Measurements from ENCODE around the gene TTC33.

The TTC33 gene

DNA sequence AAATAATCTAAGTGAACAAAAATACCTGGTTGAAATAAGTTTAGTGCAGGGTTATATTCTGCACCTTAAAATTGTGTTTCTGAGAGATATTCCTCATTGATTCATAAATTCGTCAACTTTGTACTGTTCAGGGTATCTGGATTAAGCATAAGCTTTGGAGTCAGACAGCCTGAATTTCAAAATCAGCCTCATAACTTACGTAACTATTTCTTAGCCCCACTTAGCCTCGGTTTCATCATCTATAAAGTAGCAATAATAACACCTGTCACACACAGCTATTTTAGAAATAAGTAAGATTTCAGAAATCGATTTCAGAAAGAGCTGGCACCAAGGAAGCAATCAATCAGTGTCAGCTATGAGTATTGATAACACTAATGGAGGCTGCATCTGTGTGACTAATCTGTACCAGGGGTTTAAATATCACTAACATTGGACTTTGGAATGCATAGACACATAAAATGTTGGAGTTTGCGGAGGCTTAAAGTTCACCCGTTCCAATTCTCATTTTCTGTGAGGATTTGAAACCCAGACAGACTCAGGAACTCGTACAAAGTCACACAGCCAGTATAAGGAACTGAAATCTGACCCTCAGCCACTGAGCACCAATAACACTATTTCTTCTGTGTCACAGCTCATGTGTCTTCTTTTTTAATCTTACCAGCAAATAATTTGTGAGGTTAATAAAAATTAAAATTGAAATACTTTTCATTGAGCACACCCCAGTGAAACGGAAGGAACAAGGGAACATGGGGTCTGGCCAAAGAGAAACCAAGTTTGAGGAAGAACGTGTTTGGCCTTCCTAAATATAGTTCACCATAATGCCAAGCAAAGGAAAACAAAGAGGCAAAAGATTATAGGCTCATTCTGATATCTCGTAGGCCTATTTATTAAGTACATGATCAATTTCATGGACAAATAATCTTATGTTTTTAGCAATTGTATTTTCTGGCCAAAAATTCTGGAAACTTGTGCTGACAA, 270.5 kb downstream of the TTC33 start:
- DNase-seq (ENCODE audit: low spot score), result no peak

DNA sequence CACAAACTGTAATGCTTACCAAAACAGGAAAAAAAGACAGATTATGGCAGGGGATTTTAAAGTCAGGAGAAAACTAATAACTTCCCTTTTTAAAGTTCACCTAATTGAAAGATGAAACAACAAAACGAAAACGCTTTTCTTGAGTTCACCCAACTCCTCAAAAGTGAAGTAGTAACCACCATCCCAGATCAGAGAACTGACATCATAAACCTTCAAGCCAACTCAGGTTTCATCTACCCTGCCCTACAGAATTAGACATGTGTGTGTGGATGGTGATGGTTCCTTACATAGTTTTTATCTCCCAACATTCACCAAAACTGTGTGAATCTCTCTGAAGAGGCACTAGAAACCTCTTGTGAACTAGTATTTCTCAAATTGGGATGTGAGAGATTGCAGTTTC, 271.3 kb downstream of the TTC33 start:
- no peak for DNase-seq (ENCODE audit: low spot score)

DNA sequence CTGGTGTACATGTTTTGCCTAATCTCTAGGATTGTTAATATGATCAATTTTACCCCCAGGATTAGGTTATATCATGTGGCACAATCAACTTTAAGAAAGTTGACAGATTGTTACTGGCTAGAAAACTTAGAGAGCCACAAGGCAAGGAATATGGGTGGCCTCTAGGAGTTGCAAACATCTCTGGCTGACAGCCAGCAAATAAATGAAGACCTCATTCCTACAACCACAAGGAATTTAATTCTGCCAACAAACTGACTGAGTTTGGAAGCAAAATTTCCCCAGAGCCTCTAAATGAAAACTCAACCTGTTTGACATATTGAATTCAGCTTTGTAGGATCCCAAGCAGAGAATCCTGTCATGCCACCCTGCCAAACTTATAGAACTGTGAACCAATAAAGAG, 272.4 kb downstream of the TTC33 start:
- DNase-seq (ENCODE audit: low spot score), result no peak

DNA sequence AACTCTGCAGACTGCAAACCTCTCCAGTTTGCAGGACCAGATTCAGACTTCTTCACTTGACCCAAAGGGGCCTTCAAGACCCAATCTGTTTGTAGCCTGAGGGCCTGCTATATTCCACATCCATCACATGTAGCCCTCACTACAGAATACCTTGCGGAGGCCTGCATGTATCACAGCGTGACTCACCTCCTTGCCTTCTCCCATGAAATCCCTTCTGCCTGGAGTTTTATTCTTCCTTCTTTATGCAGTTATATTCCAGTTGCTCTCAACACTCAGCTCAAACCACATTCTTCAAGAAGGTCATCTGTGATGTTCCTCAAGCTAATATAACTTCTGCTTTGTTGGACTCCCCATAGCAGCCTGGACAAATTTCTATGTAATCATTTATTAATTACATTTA, 274.5 kb downstream of the TTC33 start:
- DNase-seq (ENCODE audit: low spot score), result no peak

DNA sequence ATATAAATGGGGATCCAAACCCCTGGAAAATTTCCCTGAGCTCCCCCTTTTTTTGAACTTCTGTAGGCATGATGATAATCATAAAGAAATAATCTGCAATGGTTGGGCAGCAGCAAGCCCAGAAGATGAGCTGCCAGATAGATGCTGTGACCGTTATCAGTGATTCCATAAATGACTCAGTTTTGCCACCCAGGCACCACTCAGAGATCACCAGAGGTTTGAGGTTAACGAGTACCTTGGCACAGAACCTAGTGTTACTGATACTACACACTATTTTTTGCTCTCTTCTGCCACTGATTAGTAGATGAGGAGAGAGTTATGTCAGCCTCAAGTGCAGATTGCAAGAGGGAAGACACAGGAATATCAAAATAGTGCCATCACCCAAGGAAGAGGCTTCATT, 275.4 kb downstream of the TTC33 start:
- peak; percentile 35 for DNase-seq (ENCODE audit: low spot score)

DNA sequence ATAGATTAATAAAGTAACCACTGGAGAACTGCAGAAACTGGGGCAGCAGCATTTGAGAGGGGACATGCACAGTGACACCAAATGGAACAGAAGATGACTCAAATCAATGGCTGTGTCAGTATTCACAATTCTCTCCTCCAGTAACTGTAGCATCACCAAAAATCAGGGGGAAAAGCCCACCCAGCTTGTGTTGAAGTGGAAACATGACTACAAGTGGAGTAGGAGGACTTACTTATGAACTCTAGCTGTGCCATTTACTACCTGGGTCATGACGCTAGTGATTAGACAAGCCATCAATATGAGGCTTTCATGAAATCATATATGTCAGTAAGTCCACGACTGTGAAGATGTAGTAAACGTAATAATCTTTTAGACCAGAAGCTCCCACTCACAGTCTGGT, 275.8 kb downstream of the TTC33 start:
- DNase-seq (ENCODE audit: low spot score), result no peak

DNA sequence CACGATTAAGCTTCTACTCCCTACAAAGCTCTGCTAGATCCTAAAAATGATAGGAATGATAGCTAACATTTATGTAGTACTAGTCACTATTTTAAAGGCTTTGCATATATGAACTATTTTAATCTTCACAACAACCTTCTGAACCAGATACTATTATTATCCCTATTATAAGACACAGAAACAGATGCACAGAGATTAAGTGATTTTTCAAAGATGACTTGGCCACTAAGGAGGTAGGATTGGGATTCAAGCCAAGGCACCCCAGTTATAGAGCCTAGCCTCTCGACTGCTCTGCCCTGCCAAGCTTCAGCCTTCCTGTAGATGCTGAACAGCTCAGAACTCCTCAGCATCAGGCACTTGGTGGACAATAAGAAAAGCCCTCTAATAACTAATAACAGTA, 277.0 kb downstream of the TTC33 start:
- no peak for DNase-seq (ENCODE audit: low spot score)

DNA sequence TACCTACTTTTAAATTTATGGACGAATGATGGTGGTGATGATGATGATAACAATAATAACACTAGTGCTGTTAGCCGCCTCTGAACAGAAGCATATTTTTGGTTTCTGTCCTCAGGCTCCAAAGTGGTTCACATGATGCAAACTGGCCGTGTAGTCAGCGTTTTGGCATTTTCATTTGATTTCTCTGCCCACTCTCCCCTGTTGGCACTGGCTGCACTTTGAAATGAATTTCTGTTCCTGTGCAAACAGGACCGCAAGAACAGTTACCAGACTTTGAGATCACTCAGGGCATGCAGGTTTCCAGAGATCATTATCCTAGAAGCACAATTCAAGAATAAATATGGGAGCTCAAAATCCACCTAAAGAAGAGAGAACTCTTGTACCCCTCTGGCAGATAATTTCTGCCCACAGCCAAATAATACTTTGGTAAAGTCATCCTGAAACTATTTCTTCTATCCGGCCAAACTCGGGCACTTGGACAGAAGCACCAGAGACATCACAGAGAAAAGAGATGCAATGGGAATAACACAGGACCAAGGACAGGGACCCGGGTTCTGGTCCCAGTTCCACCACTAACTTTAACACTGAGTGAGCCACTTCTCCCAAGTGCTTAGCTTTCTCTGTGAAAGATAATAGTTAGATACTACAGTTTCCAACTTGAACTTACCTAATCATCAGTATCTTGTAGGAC, 277.8 kb downstream of the TTC33 start:
- DNase-seq (ENCODE audit: low spot score), result no peak

DNA sequence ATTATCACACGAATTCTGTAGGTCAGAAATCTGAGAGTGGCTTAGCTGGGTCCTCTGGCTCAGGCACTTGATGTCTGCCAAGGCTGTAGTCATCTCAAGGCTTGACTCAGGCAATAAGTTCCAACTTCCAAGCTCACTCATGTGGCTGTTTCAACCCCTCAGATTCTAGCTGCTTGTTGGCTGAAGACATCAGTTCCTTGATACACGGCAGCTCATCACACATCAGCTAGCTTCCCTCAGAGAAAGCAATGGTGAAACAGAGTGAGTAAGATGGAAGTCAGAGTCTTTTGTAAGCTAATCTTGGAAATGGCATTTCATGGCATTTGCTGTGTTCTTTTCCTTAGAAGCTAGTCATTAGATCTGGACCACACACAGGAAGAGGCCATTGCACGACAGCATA, 280.2 kb downstream of the TTC33 start:
- no peak for DNase-seq (ENCODE audit: low spot score)

DNA sequence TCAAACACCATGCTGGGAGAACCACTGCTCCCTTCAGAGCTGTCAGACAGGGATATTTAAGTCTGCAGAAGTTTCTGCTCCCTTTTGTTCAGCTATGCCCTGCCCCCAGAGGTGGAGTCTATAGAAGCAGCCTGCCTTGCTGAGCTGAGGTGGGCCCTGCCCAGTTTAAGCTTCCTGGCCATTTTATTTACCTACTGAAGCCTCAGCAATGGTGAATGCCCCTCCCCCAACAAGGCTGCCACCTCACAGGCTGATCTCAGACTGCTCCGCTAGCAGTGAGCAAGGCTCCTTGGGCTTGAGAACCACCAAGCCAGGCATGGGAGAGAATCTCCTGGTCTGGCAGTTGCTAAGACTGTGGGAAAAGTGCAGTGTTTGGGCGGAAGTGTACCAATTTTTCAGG, 281.5 kb downstream of the TTC33 start:
- DNase-seq (ENCODE audit: low spot score), result no peak

DNA sequence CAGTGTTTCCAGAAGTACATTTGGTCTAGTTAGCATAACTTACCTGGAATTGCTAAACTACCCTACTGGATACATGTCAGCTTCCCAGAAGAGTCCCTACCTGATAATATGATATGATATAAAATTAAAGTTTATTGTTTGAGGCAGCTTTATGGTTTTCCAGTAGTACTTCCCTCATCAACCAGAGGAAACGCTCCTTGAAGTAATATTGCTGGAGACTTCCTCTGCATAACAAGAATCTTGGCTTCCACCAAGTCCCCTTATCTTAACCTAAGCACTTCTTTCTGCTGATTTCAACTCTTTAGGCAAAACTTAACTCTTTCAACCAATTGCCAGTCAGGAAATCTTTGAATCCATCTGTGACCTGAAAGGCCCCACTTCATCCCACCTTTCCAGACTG, 290.3 kb downstream of the TTC33 start:
- DNase-seq (ENCODE audit: low spot score), result no peak

DNA sequence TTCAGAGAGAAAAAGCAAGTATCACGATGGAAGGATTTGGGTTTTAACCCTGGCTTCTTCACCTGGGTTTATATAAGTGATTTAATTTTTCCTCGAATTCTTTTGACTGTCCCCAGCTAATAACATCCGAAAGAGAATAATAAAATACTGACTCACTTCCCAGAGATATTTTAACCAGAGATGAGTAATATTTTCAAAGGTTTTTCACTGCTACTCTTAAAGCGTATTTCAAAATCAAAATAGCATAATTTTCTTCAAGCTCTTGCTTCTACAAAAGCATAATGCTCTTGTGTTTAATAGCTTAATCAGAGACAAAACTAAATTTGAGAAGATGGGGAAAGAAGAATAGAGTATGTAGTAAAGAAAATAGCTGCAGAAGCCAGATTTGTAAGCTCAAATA, 291.2 kb downstream of the TTC33 start:
- no peak for DNase-seq (ENCODE audit: low spot score)

Data from CD4-positive, alpha-beta T cell treated with Interleukin-15 for 4 hours (primary cell).